Endometrial microvascular endothelial cells (primary cell): ENCODE measurements around the gene HHIP. TPM values are rescaled to one million over a fixed set of nuclear protein-coding genes. Genes with fewer than 3 reads are reported as not detected.

ENCODE experiments used
- in situ Hi-C: cut with HindIII; loops from 2 replicates; pipeline ENCODE4 v1.10.0; 2017; ENCODE audit warnings: low sequenced_read_pairs, low pct_unique_long_range_greater_than_20kb; ENCODE audit errors: inconsistent ontology term
- total RNA-seq: library from RNA; depleted of rRNA; stranded (reverse); fragments of >200 nt; gene quantifications from one replicate; pipeline ENCODE4 v1.2.3, GENCODE V29; 2015; ENCODE audit errors: inconsistent ontology term

HHIP gene
- total RNA-seq, 1 donor from 2014 or later: 94.6 TPM

DNA sequence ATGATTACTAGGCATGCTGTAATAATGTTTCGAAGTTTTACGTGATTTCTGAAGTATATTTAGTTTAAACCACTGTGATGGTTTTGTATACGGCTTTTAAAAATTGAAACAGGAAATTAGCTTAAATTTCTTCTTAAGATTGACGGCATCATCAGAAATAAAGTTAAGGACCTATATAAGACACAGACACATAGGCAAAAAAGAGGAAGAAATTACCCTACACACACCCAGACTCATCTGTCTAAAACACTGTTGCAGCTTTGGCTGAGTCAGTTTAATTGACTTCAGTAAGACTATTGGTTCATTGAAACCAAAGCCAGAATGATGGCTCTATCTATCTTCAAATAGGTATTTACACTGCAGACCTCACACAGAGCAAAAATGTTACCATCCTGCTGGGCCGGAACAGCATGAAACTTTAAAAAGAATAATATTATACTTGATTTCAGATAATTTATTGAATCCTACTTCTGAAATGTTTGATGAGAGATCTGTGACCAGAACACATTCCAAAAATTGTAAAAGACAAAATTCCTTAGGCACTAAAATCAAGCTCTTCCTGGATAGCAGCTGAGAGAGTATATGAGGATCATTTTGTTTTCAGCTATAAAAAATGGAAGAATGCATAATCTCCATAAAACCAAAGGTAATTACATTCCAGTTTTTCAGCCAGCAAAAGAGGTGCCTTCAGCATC lies 4.5 kb downstream of the HHIP start:
- in situ Hi-C loops: no loop called here

DNA sequence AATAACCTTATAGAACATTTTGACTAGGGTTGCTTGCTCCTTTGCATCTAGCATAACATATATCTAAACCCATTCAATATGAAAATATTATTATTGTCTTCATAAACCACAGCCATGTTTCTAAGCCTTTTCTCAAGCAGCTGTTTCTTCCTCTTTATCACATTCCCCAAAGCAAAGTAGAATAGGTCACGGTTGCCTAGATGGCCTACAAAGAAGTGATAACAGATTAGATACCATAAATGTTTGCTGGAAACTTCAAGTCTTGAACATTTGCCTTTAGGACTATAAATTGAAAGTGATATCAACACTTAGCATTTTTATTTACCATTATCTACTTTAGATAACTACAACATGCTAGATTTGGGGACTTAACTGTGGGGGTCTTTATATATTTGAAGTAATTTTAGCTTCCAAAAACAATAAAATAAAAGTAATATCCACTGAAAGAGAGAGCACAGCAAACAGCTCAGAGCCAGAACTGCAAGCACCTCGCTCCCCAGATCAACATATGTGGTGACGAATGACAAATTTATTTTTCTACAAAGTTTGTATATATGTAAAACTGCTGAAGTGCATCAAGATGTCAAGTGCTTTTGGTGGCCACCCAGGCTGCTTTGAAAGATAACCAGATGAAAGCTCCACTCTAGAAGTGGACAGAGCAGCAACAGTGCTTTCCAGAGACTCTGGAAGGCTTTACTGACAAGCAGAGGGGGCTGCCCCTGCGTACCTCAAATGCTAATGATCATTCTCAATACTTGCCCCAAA lies 8.0 kb downstream of the HHIP start:
- in situ Hi-C loops: no loop called here

DNA sequence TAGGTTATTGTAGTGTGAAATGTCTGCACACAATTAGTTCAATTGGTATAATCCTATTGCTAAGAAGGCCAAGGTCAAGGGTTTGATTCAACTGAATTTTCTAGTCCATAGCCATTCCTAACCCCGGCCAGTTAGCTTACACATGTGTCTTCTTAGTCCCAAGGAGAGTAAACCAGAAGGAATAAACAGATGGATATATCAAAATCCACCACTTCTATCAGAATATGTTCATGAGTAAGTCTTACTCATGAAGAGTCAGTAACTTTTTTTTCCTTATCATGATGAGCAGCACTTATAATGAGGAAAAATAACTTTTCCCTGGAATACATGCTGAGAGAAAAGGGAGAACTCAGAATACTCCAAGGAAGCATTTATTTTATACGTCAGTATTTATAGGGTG lies 9.5 kb downstream of the HHIP start:
- in situ Hi-C loops: no loop called here

GRCh38 chr4:144656850-144657249 lies 10.9 kb downstream of the HHIP start:
- in situ Hi-C loops: no loop called here

GRCh38 chr4:144658015-144658567 lies 12.1 kb downstream of the HHIP start:
- in situ Hi-C loops: no loop called here

DNA sequence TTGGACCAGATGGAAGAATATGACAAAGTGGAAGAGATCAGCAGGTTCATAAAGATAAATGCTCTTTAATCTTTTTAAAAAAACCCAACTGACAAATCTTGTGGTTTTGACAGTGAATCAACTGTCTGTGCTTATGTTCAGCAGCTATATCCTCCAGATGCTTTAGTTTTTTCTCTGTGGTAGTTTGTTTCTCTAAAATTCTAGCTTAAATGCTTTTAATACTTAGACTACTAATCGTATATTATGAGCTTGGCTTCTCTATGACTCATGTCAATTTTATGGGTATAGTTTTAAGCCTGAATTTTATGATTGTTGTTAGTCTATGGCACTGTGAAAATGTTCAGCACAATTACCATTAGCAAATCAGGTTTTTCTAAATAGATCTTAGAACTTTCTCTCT lies 12.9 kb downstream of the HHIP start:
- in situ Hi-C loops: no loop called here

DNA sequence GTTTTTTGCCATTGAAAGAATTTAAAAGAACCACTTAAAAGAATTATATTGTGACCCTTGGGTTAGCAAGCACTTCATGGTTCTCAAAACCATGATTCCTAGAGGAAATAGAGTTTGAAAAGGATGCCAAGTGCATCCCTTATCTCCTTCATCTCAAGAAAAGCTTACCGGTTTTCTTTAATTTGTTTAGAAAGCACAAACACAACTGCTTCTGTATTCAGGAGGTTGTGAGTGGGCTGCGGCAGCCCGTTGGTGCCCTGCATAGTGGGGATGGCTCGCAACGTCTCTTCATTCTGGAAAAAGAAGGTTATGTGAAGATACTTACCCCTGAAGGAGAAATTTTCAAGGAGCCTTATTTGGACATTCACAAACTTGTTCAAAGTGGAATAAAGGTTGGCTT lies 13.5 kb downstream of the HHIP start:
- in situ Hi-C loops: no loop called here

DNA sequence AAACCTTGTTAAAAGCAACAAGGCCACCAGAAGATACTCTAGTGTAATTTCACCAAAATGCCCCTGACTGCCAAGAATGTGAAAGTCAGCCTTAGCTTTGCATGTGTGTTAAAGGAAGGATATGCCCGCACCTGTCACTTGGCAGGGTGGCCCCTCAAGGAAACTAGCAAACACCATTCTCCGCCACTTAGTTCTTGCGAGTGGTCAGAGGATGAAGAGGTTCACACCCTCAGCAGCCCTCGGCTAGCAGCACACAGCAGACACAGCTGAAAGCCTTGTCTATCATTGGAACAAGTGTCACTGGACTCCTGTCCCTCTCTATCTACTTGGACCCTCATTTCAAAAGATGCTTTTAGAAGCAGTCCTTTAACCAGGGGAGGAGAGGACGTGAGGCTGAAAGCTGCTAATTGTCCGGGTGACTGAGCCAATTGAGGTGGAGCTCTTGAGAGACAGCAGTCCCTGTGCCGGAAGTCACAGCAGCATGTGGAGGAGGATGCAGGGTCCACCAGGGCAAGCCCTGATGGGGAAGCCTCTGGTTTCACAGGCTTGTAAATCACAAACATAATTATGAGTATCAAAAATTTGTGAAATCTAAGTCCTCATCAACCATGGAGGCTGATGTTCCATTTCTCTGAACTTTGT lies 18.0 kb downstream of the HHIP start:
- in situ Hi-C loops: no loop called here

GRCh38 chr4:144666539-144667175 lies 20.7 kb downstream of the HHIP start:
- in situ Hi-C loops: no loop called here

DNA sequence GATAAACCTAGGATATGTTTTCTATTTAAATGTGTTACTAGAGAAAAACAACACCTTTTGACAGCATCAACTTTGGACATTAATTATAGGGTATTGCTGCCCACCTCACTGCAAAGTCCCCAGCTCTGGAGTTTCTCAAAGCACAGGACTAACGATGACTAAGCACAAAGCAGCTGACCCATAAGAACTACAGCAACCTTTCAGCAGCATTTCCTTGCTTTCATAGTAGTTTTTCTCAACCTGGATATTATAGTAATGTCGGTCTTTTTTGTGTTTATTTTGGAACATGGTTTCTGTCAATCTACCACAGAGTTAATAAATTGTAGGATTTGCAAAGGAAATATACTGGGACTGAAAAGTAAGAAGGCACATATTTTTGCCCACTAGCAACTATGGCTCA lies 21.5 kb downstream of the HHIP start:
- in situ Hi-C loops: no loop called here

DNA sequence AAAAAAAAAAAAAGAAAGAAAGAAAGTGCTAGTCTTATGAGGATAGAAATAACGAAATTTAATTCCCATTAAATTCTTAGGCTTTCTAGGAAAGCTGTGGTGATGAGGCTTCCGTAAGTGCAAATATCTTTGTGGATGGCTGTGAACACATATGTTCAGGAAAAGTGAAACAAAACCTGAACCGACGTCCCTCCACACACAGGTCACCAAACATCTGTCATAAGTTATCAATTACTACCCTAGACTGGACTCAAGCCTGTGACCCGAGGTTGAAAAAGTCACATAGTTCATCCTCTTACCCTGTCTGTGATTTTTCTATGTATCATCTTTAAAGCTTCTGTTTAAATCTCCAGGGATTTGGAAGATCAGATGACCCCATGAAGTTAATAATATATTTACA lies 24.8 kb downstream of the HHIP start:
- in situ Hi-C loops: no loop called here

- in situ Hi-C loops: no loop called here
These were observed 28.8 kb downstream of the HHIP start for GRCh38 chr4:144674711-144675110.

DNA sequence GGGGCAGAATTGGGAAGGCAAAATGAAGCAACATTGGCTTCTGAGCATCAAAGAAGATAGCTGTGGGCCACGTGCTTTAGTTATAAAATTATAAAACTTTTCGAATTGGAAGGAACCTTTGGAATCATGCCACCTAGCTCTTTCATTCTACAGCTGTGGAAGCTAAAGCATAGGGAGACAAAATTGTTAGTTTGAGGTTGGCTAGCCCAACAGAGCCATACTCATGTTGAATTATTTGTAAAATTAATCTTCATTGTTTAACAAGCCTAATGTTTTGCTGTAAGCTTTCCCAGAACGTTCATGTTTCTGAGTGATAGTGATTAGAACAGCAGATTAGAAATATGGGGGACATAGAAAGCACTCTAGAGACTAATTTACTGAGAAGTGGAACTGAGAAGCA lies 35.9 kb downstream of the HHIP start:
- in situ Hi-C loops: no loop called here

- in situ Hi-C loops: no loop called here
These were observed 37.6 kb downstream of the HHIP start for GRCh38 chr4:144683516-144683915.

DNA sequence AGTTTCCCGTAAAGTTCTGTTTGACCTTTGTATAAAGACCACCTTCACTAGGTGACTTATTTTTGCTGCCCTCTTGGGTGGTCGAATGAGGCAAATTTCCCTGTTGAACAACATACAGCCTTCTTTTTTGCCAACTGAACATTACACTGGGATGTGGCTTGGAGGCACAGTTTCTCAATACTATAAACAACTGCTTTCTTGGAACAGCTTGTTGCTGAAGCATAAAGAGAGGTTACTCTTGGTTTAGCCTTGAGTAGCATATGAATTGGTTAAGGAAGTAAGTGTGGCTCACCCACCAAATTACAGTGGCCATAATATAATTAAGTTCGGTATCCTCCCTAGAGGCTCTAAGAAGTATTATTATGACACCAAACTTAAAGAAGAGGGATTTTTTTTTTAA lies 40.0 kb downstream of the HHIP start:
- in situ Hi-C loops: no loop called here

GRCh38 chr4:144686921-144687320 lies 41.0 kb downstream of the HHIP start:
- in situ Hi-C loops: no loop called here

GRCh38 chr4:144687466-144687865 lies 41.5 kb downstream of the HHIP start:
- in situ Hi-C loops: no loop called here

DNA sequence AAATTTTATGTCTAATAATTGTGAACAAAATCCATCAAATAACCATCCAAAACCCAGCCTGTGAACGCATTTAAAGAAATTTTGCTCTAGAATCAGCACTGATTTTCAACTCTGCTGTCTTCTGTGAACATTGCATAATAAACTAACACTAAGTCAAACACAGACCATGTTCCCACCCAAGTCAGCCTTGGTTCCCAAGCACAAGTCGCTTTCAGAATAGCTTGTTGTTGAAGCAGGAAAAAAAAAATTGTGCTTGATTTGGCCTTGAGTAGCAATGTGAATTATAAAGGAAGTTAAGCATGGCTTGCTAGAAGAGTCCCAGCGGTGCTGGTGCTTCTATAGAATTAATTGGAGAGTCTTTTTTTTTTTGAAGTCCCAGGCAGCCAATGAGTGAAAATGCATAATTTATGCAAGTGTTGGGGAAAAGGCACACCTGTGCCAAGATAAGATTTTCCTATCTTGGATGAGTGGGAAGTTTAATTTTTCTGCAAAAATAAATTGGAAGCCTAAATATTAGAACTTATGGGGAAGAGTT lies 42.1 kb downstream of the HHIP start:
- in situ Hi-C loops: no loop called here

GRCh38 chr4:144689125-144689524 lies 43.2 kb downstream of the HHIP start:
- in situ Hi-C loops: no loop called here
